OCI-LY3 (cell line): ENCODE results near the gene HECW1.

ENCODE experiments used
- H2AFZ ChIP-seq: fragments of 200-600, 300-600 bp; shearing (Covaris generic); 2 replicates; pipeline ENCODE4 v1.6.0; 2014; ENCODE audit warnings: antibody characterized with exemption, low read depth, low read length
- H3K27ac ChIP-seq: fragments of 200-600, 300-600 bp; sonication (generic); 2 replicates; pipeline ENCODE4 v1.5.1; 2014; ENCODE audit warnings: mild to moderate bottlenecking, low read length, moderate library complexity, mixed read lengths
- H3K27me3 ChIP-seq: fragments of 200-600, 300-600 bp; sonication (generic); 2 replicates; pipeline ENCODE4 v1.6.1; 2014; ENCODE audit warnings: low read depth, low read length, mixed read lengths
- H3K36me3 ChIP-seq: fragments of 200-600, 300-600 bp; sonication (generic); replicated peaks from 2 replicates; pipeline ENCODE3; 2014; ENCODE audit warnings: low read depth, low read length, mixed read lengths
- H3K4me1 ChIP-seq: fragments of 300-600, 200-600 bp; sonication (generic); 2 replicates; pipeline ENCODE4 v1.6.1; 2014; ENCODE audit warnings: low read length, mixed read lengths
- H3K4me2 ChIP-seq: fragments of 200-600, 300-600 bp; sonication (generic); 2 replicates; pipeline ENCODE4 v1.6.1; 2014; ENCODE audit warnings: low read length, mixed read lengths
- H3K4me3 ChIP-seq: fragments of 300-600, 200-600 bp; sonication (generic); 2 replicates; pipeline ENCODE4 v1.5.1; 2014; ENCODE audit warnings: antibody characterized with exemption, mild to moderate bottlenecking, low read length, moderate library complexity
- H3K79me2 ChIP-seq: fragments of 300-600, 200-600 bp; shearing (Covaris generic); 2 replicates; pipeline ENCODE4 v1.6.1; 2014; ENCODE audit warnings: mild to moderate bottlenecking, low read length, mixed read lengths
- H3K9ac ChIP-seq: fragments of 300-600, 200-600 bp; shearing (Covaris generic); 2 replicates; pipeline ENCODE4 v1.6.0; 2014; ENCODE audit warnings: mild to moderate bottlenecking, low read length, moderate library complexity
- H3K9me3 ChIP-seq: fragments of 200-600, 300-600 bp; shearing (Covaris generic); 2 replicates; pipeline ENCODE4 v1.6.1; 2014; ENCODE audit warnings: low read length, mixed read lengths; ENCODE audit not compliant: insufficient read depth
- H4K20me1 ChIP-seq: fragments of 200-600, 300-600 bp; sonication (generic); 2 replicates; pipeline ENCODE4 v1.6.1; 2016; ENCODE audit warnings: low read length, mixed read lengths; ENCODE audit not compliant: insufficient read depth
- CTCF ChIP-seq: fragments of 200-600, 300-600 bp; sonication (generic); IDR thresholded peaks from 2 replicates; pipeline ENCODE4 v1.5.1; 2014; ENCODE audit warnings: antibody characterized with exemption, low read length, low read depth
- EZH2phosphoT487 ChIP-seq: fragments of 200-600 bp; shearing (Covaris generic); IDR thresholded peaks from 2 replicates; pipeline ENCODE4 v1.6.1; 2018; ENCODE audit warnings: antibody characterized with exemption, mixed run types, low read depth

HECW1 gene

GRCh38 chr7:43308913-43309705, 196.7 kb downstream of the HECW1 start:
- H3K79me2 ChIP-seq, result no peaks in the 10 kb centered on the region
- no peak overlapping the region for H3K27ac ChIP-seq
- H3K4me2 ChIP-seq, result no peak overlapping the region
- H3K9ac ChIP-seq, result no peak overlapping the region
- no peak overlapping the region for H3K4me3 ChIP-seq
- H3K36me3 ChIP-seq, result no peaks in the 10 kb centered on the region
- H2AFZ ChIP-seq, result no peak overlapping the region
- H3K4me1 ChIP-seq, result peaks cover 7% of the 10 kb centered on the region
- no peaks in the 10 kb centered on the region for H3K27me3 ChIP-seq
- H4K20me1 ChIP-seq, result no peaks in the 10 kb centered on the region
- TF ChIP-seq CTCF (no peak), EZH2phosphoT487 (no peak)
- H3K9me3 ChIP-seq, result no peaks in the 10 kb centered on the region

DNA sequence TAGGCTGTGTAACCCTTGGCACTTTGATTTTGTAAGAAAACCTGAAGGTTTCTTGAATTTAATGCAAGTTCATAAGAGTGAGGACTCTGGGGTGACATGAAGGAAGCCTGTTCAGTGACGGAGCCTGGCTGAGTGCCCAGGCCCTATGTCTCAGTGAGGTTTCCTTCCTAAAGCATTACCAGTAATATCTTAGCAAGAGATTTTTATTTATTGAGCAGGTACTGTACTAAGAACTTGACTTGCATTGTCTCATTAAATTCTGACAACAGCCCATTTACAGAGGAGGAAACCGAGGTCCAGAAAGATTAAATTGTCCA, 197.2 kb downstream of the HECW1 start:
- Histone ChIP-seq H3K27me3 (no peaks in the 10 kb centered on the region), H3K4me2 (no peak overlapping the region), H3K27ac (no peak overlapping the region), H3K36me3 (no peaks in the 10 kb centered on the region), H3K4me3 (no peak overlapping the region), H3K9me3 (no peaks in the 10 kb centered on the region), H2AFZ (no peak overlapping the region), H3K4me1 (peaks cover 13% of the 10 kb centered on the region), H4K20me1 (no peaks in the 10 kb centered on the region), H3K9ac (no peak overlapping the region), H3K79me2 (no peaks in the 10 kb centered on the region)
- TF ChIP-seq EZH2phosphoT487 (no peak), CTCF (no peak)

- Histone ChIP-seq H2AFZ (no peak overlapping the region), H3K27ac (no peak overlapping the region), H3K9me3 (no peaks in the 10 kb centered on the region), H3K4me1 (peaks cover 17% of the 10 kb centered on the region), H3K9ac (no peak overlapping the region), H3K4me2 (no peak overlapping the region), H3K79me2 (no peaks in the 10 kb centered on the region), H3K27me3 (no peaks in the 10 kb centered on the region), H3K4me3 (no peak overlapping the region), H3K36me3 (no peaks in the 10 kb centered on the region), H4K20me1 (no peaks in the 10 kb centered on the region)
- TF ChIP-seq CTCF (no peak), EZH2phosphoT487 (no peak)
These were observed 198.6 kb downstream of the HECW1 start for GRCh38 chr7:43311052-43311451.

- no peak overlapping the region for H2AFZ ChIP-seq
- H3K4me3 ChIP-seq, result no peak overlapping the region
- H3K4me2 ChIP-seq, result no peak overlapping the region
- peaks cover 17% of the 10 kb centered on the region for H3K4me1 ChIP-seq
- H4K20me1 ChIP-seq, result no peaks in the 10 kb centered on the region
- no peaks in the 10 kb centered on the region for H3K36me3 ChIP-seq
- TF ChIP-seq CTCF, result no peak
- no peak for TF ChIP-seq EZH2phosphoT487
- no peak overlapping the region for H3K27ac ChIP-seq
- H3K9ac ChIP-seq, result no peak overlapping the region
- H3K9me3 ChIP-seq, result no peaks in the 10 kb centered on the region
- H3K27me3 ChIP-seq, result no peaks in the 10 kb centered on the region
- no peaks in the 10 kb centered on the region for H3K79me2 ChIP-seq
These were observed 199.2 kb downstream of the HECW1 start for GRCh38 chr7:43311694-43312093.
